HG03139 (cell line): Measurements from ENCODE around the gene MATK.
"Not testable (repeated sequence)": the region's sequence is repeated elsewhere in the genome, so short reads cannot be mapped to it uniquely, and the experiment has no call there.

Experiments
- ATAC-seq: cut with Tn5 transposase; IDR thresholded peaks from one replicate; pipeline ENCODE4 v1.9.1; 2021; ENCODE audit not compliant: unreplicated experiment

The MATK gene

GRCh38 chr19:3771000-3771905 is 14.9 kb downstream of the MATK start:
- ATAC-seq, result no peak

- no peak for ATAC-seq
Observed at GRCh38 chr19:3770136-3770999, 15.8 kb downstream of the MATK start.

GRCh38 chr19:3769494-3769893 is 16.7 kb downstream of the MATK start:
- ATAC-seq, result no peak

- ATAC-seq, result no peak
Observed at GRCh38 chr19:3768748-3769099, 17.5 kb downstream of the MATK start.

GRCh38 chr19:3768015-3768747 is 18.0 kb downstream of the MATK start:
- no peak for ATAC-seq

GRCh38 chr19:3767050-3767449 is 19.1 kb downstream of the MATK start:
- no peak for ATAC-seq

- no peak for ATAC-seq
Observed at GRCh38 chr19:3766520-3766919, 19.7 kb downstream of the MATK start.

- ATAC-seq, result not testable (repeated sequence)
Observed at GRCh38 chr19:3765757-3766156, 20.4 kb downstream of the MATK start.

GRCh38 chr19:3765121-3765520 is 21.1 kb downstream of the MATK start:
- ATAC-seq, result no peak

- ATAC-seq, result peak; percentile 59
Observed at GRCh38 chr19:3762501-3763459, 23.4 kb downstream of the MATK start, which contains the start of gene MRPL54. Gene MRPL54, plus strand, starts transcription at chr19:3762682. Its CDS starts 19 bp downstream, at chr19:3762701.

GRCh38 chr19:3762130-3762473 is 24.1 kb downstream of the MATK start:
- ATAC-seq, result no peak

GRCh38 chr19:3761382-3762129 is 24.6 kb downstream of the MATK start, which contains the start of gene APBA3:
Gene APBA3, minus strand, starts transcription at chr19:3761692. Its CDS starts 1,428 bp downstream, at chr19:3760264.
- peak; percentile 40 for ATAC-seq

GRCh38 chr19:3760871-3761361 is 25.3 kb downstream of the MATK start:
- ATAC-seq, result no peak

- no peak for ATAC-seq
Observed at GRCh38 chr19:3759482-3760254, 26.5 kb downstream of the MATK start.

GRCh38 chr19:3758297-3758696 is 27.9 kb downstream of the MATK start:
- not testable (repeated sequence) for ATAC-seq

- not testable (repeated sequence) for ATAC-seq
Observed at GRCh38 chr19:3757705-3758104, 28.5 kb downstream of the MATK start.

GRCh38 chr19:3753631-3754410 is 32.4 kb downstream of the MATK start:
- ATAC-seq, result no peak

- ATAC-seq, result no peak
Observed at GRCh38 chr19:3752492-3752891, 33.7 kb downstream of the MATK start.
